Measurements from ENCODE around the gene LRP1.

The LRP1 gene

DNA sequence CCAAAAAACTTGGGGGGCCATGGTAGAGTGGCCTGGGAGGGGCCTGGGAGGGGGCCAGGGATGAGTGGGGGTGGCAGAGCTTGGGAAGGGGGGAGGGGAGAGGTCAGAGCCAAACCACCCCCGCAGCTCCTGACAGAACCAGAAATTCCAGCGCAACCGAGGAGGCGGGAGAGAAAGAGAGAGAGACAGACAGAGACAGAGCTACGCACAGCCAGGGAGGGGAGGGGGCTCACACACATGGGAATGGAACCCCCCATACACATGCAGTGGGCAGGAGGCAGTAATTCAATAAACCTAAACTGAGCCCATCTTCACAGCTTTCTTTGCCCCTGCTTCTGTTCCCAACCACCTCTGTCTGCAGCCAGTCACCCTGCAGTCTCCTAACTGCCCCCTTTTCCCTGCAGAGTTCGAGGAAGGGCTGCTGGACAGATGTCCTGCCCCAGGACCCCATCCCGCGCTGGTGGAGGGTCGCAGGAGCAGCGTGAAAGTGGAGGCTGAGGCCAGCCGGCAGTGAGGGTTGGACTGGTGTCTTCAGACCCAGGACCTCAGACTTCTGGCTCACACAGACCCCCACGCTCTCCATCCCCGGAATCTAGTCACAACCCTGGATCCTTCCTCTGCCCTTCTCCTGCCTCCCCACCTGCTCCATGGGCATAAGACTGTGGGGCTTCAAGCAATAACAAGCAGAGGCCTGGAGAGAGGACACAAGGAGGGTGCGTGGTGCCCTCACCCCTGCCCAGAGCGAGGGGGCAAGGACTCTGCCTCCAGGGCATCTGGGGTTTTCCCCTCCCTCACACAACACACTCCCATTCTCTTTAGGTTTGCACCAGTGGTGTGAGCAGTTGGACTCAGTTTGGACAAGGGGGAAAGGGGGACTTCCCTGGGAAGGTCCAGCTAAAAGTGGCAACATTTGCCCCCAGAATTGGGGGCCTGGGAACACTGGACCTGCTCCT is 33.8 kb upstream of the LRP1 start:
- DNase-seq (ENCODE audit: low read depth in 2 of 2), result no peak

DNA sequence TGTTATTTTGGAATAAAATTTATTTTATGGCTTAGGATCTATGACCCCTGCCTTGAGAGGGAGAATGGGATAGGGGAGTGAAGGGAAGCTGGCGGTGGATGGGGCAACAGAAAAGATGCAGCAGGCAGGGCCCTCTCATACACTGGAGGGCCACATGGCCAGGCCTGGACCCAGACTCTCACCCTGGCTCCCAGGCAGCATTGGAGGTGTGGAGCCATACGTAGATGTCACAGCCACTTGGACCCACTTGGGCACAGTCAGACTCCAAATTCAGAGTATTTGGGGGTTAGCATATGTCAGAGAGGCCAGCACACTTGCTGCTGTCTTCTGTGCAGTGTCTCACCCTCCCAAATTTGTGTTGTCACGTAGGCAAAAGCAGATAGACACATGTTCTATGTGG is 32.8 kb upstream of the LRP1 start:
- no peak for DNase-seq (ENCODE audit: low read depth in 2 of 2)

DNA sequence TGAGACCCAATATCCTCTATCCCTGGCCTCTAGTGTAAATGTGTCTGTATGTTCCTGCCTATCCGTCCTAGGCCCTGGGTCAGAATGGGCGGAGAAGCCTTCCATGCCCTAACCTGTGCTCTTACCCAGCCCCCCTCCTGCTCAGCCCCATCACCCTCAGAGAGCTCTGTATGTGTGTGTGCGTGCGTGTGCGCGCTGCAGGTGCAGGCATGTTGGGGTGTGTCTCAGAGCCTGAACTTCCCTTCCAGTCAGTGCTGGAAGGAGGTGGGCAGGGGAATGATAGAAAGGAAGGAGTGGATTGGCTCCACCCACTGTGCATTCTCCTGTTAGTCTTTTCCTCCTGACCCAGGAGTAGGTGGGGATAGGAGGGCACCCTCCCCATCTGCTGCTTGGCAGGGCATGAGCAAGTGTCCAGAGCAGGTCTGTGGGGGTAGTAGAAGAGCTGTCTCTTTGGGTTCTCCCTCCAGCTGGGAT is 32.1 kb upstream of the LRP1 start:
- no peak for DNase-seq (ENCODE audit: low read depth in 2 of 2)

DNA sequence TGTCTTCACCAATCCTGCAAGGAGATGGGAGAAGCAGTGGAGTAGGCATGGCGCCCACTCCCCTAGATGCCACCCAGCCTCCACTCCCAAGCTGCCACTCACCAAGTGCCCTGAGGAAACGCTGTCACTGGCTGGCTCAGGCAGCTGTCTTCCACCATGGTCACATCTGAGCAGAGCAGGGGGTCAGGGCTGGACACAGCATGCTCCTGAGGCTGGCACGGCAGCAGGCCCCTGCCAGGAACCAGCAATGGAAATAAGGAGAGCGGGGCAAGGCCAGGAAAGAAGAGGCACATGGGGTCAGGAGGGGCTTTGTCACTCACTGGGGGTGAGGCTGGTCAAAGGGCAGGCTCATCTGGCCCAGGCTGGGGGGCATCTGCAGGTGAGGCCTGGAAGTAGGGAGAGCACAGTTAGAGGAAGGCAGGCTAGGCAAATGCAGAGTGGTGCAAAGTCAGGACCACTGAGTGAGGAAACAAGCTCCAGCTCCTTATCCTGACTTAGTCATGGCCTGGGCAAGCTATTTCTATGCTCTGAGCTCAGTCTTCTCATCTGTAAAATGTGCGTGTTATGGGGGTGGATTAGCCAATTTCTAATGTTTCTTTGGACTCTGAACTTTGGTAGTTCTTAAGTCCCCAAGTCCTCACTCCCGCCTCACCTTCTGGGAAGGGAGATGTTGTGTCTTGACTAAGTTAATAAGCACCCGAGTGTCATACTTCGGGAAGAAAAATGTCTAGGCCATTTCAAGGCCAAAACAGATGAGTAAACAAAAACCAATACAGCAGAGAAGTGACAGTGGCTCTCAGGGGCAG is 31.3 kb upstream of the LRP1 start:
- no peak for DNase-seq (ENCODE audit: low read depth in 2 of 2)

DNA sequence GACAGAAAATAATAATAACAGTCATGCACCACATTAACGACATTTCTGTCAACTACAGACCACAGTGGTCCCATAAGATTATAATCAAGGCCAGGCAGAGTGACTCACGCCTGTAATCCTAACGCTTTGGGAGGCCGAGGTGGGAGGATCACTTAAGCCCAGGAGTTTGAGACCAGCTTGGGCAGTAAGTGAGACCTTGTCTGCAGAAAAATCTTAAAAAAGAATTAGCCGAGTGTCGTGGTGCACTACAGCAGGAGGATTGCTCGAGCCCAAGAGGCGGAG is 30.8 kb upstream of the LRP1 start:
- DNase-seq (ENCODE audit: low read depth in 2 of 2), result no peak

DNA sequence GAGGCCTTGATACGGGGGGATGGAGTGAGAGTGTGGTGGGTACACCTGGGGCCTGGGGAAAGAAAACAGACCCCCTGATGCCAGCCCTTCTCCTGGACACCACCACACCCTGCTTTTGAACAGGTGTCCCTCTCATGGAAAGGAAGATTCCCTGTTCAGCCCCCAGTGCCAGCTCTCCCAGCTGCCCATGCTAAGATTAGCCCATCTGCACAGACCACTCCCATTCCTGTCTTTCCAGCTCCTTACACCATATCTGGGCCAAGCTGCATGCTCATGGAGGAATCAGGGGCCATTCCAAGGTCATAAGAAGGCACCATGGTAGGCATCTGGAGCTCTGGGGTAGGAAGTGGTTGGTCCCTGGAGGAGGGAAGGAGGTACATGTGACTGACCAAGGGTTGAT is 29.7 kb upstream of the LRP1 start:
- DNase-seq (ENCODE audit: low read depth in 2 of 2), result no peak

DNA sequence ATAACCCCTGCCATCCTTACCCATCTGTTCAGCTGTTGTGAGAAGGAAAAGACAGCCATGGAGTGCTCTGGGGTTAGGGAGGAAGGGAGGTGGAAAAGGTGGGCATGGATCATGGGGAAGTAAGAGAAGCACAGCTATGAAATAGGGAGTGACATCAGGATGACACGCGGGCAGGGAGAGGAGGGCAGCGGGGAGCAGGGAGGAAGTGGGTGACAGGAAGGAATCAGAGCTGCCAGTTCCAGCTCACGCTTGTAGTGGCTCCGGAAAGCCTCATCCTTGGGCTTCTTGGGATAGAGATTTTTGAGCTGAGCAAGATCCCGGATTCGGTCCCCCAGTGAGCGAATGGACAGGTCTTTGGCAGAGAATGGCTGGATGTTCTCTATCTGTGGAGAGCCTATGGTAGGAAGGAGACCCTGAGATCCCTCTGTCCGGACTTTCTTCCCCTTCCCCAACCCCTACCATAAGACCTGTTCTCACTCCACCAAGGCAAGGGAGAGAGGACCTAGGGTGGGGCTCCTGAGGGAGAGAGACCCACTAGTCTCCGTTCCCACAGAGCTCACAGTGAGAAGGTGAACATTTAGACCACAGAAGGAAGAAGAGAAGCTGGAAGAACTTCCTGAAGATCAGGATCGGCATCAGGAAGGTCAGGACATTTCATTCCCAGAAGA is 29.1 kb upstream of the LRP1 start:
- DNase-seq (ENCODE audit: low read depth in 2 of 2), result no peak

DNA sequence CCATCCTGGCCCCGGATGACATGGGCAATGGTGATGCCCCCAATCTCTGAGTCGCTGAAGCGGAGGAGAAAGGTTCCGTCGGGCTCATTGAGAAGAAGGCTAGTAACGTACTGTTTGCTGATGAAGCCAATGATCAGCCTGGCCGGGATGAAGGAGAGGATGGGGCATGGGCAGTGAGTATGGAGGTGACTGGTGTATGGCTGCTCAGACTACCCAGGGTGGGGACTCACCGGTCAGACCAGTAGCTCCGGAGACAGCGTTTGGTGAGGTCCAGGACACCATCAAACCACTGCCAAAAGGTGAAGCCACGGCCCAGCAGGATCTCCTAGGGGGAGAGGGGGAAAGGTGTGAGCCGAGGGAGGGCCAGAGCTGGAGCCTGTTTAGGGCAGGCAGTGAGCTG is 28.5 kb upstream of the LRP1 start:
- no peak for DNase-seq (ENCODE audit: low read depth in 2 of 2)

DNA sequence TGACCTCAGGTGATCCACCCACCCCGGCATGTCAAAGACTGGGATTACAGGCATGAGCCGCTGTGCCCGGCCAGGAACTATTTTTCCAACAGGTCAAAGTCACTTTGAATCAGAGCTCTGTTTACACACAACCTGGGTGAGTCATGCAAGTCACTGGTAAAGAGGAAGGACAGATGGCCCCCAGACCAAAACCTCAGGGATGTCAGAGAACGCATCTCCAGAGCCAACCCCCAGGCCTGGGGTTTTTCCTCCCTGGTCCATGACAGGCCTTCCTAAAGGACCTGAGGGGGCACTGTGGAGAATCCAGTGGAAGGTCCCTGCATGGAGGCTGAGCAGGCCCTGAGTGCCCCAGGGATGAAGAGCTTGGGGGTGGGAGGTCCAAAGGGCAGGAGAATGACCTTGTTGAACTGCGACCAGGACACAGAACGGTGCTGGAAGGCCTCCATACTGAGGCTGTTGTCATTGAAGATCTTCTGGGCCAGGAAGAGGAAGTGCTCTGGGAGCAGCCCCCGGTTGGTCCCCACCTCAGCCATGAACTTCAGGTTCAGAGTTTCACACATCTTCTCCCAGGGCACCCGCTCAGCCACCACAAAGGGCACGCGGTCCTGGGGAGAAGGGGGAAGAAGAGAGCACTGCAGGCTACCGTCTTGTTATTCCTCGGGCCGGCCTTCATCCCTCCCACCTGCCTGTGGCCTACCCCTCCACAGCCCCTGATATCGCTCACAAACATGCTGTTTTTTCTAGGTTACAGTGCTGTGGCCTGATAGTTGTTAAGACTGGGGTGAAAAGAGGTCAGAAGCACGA is 26.2 kb upstream of the LRP1 start:
- DNase-seq (ENCODE audit: low read depth in 2 of 2), result no peak

DNA sequence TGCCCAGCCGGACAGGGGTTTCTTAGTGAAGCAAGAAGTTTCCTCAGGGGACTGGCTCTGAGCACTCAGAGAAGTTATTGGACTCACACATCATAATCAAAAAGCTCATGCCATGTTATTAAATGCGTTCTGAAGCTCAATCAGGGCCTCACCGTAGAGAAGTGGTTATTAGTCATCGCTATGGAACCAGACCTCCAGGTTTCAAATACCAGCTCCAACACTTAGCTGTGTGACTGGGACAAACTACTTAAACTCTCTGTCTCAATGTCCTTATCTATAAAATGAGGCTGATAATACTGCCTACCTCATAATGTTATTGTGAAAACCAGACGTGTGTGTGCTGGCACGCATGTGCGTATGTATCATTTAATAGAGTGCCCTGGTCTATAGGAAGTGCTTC is 24.4 kb upstream of the LRP1 start:
- DNase-seq (ENCODE audit: low read depth in 2 of 2), result no peak

DNA sequence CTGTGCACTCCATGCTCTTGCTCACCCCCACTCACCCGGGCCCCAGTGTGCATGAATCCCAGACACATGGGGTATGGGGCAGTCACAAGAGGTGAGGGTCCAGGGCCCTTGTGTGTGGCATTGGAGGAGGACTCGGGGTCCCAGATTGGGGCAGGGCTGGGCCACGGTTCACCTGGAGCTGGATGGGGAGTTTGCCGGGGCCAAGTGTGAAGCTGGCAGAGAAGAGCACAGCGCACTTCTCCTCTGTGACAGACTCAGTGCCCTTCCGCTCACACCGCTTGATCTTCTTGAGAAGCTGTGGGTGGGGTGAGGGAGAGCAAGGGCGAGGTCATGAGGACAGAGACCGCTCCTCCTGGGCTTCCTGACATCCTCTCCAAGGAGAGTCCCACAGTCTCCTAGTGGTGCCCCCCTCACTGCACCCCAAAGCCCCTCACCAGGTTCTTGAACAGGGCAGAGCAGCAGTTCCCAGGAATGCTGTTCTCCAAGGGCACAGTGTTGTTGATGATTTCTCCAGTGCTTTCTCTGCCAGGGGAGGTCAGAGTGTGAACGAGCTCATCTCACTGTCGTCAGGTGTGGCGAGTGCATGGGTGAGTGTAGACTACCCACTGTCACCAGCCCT is 23.9 kb upstream of the LRP1 start:
- no peak for DNase-seq (ENCODE audit: low read depth in 2 of 2)

DNA sequence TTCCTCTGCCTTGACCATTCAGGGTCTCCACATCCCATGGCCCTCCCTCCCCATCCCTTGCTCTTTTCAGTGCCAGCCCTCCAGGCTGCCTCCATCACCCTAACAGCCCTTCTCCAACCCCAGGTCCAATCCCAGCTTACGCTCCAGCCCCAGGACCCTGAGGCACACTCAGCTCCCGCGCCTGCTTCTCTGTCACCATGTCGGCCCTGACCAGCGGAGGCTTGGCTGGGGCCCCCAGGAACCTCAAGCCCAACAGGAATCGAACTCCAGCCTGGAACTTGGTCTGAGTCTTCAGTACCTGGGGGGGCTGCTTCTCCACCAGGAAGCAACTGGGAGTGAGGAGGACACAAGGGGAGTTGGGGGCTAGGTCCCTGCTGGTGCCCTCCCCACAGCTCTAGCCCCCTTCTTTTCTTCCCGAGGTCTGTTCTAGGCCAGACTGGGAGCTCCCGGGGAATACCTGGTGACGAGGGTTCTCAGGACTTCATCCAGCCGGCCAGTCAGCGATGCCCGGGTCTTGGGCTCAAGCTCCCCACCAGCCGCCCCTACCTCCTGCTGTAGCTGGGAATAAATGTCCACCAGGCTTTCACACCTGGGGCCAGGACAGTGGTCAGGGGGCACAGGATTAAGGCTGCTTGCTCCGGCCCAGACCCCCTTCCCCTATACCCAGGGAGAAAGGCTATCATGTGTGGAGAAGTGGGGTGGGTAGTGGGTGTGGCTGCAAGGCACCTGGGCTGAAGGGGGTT is 23.1 kb upstream of the LRP1 start:
- DNase-seq (ENCODE audit: low read depth in 2 of 2), result no peak

DNA sequence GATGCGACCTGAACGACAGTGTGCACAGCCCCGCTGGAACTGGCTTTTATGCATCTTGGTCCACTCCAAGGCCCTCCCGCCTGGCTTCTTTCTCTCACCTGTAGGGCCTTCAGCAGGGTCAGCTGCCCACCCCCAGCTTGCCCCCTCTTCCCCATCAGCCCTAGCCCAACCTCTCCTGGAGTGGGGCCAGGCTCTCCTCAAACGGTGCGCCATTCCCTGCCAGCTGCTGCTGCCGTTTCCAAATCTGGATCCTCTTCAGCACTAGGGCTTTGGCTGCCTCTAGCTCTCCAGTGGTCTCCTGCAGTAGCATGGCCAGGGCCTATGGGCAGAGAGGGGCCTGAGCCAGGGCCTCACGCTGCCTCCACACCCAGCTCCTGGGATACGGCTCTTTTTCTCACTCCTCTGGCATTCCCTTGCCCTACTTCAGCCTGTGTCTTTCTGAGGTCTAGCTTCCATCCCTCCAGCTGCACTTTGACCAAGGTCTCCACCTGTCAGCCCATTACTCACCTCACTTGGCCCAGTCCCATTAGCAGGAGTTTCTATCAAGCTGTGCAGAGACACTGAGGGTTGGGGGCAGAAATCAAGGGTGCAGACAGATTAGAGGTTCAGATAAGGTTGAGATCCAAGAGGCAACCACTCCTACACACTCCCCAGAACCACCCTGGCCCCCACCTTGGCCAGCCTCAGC is 22.1 kb upstream of the LRP1 start:
- DNase-seq (ENCODE audit: low read depth in 2 of 2), result no peak

DNA sequence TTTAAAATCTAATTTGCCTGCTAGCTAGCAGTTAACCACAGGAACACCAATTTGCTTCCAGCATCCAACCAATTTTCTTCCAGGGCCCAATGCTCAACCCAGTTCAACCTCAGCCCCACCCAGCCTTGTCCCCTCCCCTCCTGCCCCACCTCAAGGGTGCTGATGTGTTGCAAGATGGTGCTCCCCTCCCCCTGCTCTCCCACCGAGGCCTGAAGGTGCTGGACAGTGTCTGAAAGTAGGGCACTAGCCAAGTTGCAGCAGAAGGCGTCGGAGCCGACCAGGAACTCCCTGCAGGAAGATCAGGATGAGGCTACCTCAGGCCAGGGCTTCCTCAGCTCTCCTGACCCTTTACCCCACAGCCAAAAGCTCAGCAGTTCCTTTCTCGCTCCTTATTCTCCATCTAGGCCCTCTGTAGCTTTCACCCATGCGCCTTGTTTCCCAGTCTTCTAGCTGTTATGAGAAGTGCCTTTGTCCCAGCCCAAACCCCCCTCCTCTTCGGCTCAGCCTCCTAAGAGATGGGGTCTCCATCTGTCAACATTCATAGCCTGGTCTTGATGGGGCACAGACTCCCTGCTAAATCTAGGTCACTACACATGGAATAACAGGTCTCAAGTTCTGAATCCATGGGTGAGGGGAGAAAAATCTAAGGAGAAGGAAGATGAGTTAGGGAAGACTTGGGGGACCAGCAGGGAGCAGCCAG is 20.7 kb upstream of the LRP1 start:
- DNase-seq (ENCODE audit: low read depth in 2 of 2), result no peak

DNA sequence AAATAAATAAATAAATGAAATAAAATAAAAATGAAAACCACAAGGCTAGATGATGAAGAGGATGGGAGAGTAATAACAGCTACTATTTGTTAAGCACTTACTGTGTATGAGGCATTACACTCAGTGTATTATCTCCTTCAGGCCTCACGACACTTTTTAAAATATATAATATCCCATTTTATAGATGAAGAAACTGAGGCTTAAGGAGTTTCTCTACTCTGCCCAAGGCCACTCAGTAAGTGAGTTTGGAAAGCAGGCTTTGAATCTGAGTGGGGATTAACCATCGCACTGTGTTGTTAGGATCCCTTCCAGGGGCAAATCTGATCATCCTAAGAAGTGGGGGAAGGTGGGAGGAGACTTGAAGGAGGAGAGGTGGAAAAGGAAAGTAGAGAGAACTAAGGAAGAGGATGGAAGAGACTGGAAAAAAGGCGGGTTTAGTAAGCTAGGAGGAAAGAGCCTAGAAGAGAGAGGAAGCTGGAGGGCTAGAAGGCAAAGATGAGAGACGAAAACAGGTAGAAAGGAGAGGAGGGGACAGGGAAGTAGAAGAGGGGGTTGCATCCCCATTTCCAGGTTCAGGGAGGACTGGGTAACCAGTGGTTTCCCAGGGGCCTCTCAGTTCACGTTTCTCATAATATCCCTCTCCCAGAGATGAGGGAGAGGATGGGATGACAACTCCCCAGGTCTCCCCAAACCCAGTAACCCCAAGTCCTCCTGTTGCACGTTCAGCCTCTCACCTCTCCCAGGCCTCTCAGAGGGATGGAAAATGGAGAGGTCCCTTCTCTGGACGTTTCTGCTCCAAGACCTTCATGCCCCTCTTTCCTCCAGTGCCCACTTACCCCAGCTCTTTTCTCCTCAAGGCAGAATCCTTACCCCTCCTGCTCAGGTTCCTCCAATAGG is 18.8 kb upstream of the LRP1 start:
- DNase-seq (ENCODE audit: low read depth in 2 of 2), result no peak

DNA sequence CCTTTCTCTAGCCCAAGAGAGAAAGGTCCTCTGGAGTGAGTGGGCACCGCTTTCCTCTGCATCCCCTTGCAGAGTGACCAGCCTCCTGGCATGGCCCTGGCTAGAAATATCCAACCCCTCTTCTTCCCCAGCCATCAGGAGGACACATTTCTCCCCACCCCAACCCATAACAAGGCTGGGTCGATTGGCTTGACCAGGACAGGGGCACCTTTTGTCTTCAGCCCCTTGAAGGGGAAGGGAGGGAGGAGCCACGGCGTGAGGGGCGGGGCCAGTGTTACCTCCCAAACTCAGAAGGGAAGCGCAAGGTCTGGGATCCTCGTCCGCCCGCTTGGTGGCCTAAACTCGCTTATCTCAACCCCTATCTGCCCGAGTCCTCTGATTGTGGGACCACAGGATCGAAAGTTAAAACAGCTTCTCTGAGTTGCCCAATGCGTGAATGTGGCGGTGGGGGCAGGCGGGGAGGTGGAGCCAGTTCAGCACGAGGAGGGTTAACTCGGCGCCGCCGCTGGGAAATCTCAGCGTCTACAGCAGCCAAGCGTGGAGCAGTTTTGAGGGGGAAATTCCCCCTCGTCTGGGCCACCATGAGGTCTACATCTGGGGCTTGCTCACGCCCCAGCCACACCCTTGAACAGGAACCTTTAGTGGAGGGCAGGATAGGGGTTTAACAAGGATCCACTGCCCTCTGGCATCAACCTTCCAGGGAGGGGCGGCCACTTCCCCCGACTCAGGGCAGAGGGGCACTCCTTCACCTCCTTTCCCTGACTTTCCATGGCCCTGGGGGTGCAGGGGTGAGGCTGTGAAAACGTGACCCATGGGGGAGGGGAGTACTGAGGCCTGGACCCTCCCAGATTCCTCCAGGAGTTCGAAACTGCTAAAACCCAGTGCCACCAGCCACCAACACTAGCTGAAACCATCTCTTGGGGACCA is 17.9 kb upstream of the LRP1 start:
- peak; percentile 74 to 76 for DNase-seq (ENCODE audit: low read depth in 2 of 2)
